HEK293 (cell line): ENCODE results near the gene STOML3.

Source experiments
- ZNF132 ChIP-seq: fragments of 450-650 bp; formaldehyde crosslinking; IDR thresholded peaks from 2 replicates; pipeline ENCODE4 v1.5.1; 2017; ENCODE audit warnings: missing biosample characterization, missing genetic modification characterization, borderline replicate concordance
- TF ChIP-seq, protein P1 (sequence below): fragments of 450-650 bp; formaldehyde crosslinking; IDR thresholded peaks from 2 replicates; pipeline ENCODE4 v1.5.1; 2016; ENCODE audit warnings: missing biosample characterization, missing genetic modification characterization
- TF ChIP-seq, protein P2 (sequence below): sonication (generic); formaldehyde crosslinking; IDR thresholded peaks from 2 replicates; pipeline ENCODE4 v1.8.1; 2022; ENCODE audit warnings: mild to moderate bottlenecking, moderate library complexity, missing genetic modification reagents
- TF ChIP-seq, protein P3 (sequence below): IDR thresholded peaks from 2 replicates; pipeline ENCODE4 v1.6.1; 2011; ENCODE audit warnings: mild to moderate bottlenecking, low read depth, low read length, borderline replicate concordance

DNA sequence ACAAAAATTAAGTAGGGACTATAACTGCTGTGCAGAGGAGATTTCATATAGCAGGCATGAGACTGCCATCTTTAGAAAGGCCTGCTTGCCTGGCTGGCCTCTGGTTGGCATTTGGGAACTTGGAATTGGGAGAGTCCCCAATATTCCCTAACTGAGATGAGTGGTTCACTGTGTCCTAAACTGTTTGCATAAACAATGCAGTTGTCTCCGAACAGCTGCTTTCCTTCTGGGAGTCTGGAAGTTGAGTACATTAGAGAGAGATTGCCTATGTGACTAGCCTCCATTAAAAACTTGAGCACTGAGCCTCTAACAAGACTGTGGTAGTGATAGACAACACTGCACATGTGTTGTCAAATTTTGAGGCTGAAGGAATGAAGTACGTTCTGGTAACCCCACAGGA lies 47.4 kb downstream of the STOML3 start:
- TF ChIP-seq, protein P1, sequence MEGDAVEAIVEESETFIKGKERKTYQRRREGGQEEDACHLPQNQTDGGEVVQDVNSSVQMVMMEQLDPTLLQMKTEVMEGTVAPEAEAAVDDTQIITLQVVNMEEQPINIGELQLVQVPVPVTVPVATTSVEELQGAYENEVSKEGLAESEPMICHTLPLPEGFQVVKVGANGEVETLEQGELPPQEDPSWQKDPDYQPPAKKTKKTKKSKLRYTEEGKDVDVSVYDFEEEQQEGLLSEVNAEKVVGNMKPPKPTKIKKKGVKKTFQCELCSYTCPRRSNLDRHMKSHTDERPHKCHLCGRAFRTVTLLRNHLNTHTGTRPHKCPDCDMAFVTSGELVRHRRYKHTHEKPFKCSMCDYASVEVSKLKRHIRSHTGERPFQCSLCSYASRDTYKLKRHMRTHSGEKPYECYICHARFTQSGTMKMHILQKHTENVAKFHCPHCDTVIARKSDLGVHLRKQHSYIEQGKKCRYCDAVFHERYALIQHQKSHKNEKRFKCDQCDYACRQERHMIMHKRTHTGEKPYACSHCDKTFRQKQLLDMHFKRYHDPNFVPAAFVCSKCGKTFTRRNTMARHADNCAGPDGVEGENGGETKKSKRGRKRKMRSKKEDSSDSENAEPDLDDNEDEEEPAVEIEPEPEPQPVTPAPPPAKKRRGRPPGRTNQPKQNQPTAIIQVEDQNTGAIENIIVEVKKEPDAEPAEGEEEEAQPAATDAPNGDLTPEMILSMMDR (tag by site-specific recombination), result no peak
- TF ChIP-seq, protein P2, sequence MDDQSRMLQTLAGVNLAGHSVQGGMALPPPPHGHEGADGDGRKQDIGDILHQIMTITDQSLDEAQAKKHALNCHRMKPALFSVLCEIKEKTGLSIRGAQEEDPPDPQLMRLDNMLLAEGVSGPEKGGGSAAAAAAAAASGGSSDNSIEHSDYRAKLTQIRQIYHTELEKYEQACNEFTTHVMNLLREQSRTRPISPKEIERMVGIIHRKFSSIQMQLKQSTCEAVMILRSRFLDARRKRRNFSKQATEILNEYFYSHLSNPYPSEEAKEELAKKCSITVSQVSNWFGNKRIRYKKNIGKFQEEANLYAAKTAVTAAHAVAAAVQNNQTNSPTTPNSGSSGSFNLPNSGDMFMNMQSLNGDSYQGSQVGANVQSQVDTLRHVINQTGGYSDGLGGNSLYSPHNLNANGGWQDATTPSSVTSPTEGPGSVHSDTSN (CRISPR knock-in tag), result no peak
- TF ChIP-seq, protein P3, sequence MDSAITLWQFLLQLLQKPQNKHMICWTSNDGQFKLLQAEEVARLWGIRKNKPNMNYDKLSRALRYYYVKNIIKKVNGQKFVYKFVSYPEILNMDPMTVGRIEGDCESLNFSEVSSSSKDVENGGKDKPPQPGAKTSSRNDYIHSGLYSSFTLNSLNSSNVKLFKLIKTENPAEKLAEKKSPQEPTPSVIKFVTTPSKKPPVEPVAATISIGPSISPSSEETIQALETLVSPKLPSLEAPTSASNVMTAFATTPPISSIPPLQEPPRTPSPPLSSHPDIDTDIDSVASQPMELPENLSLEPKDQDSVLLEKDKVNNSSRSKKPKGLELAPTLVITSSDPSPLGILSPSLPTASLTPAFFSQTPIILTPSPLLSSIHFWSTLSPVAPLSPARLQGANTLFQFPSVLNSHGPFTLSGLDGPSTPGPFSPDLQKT, result no peak
- TF ChIP-seq ZNF132 (tag by site-specific recombination), result no peak
